Uterus (tissue), 4 donors: ENCODE data around the gene PNPLA4. TPM values are rescaled to one million over a fixed set of nuclear protein-coding genes. Genes with fewer than 3 reads are reported as not detected.
A peak's percentile ranks its signal among the peaks of the same experiment; 100 is the strongest.

Source experiments
- DNase-seq, 2 donors: peaks; one replicate each; pipeline ENCODE4 v3.0.0-alpha.2; 2019 to 2020
- H3K27ac ChIP-seq, 2 donors: fragments of 200-600 bp; sonication (generic); 1 replicate in 1 of 2; 2 replicates in 1 of 2; pipeline ENCODE4 v1.5.1; 2016 to 2018
- H3K27me3 ChIP-seq, 2 donors: fragments of 200-600 bp; sonication (generic); one replicate each; pipeline ENCODE4 v1.5.1; 2018 to 2019; ENCODE audit warnings: control low read depth in 1 of 2
- H3K36me3 ChIP-seq, 2 donors: fragments of 200-600 bp; sonication (generic); one replicate each; pipeline ENCODE4 v1.5.1; 2019; ENCODE audit warnings: control low read depth in 1 of 2
- H3K4me1 ChIP-seq, 2 donors: fragments of 200-600 bp; sonication (generic); one replicate each; pipeline ENCODE4 v1.5.1; 2018 to 2019; ENCODE audit warnings: control low read depth in 1 of 2
- H3K4me3 ChIP-seq, 2 donors: fragments of 200-600 bp; sonication (generic); 1 replicate in 1 of 2; 2 replicates in 1 of 2; pipeline ENCODE4 v1.5.1; 2018 to 2019; ENCODE audit warnings: mild to moderate bottlenecking in 1 of 2
- H3K9me3 ChIP-seq, 2 donors: fragments of 200-600 bp; sonication (generic); one replicate each; pipeline ENCODE4 v1.5.1; 2019; ENCODE audit warnings: control low read depth in 1 of 2
- POLR2A ChIP-seq, 2 donors: fragments of 450-650 bp; IDR thresholded peaks; one replicate each; pipeline ENCODE4 v1.6.1; 2016; ENCODE audit warnings: antibody characterized with exemption in 2 of 2, mild to moderate bottlenecking in 1 of 2, moderate library complexity in 1 of 2
- intact Hi-C: fragments of 100-400 bp; cut with DNase I; formaldehyde crosslinking; loops from one replicate; pipeline ENCODE4 v1.15.1; 2023; ENCODE audit warnings: low total_unique reads
- total RNA-seq, 4 donors: library from RNA; depleted of rRNA in 3 of 4; stranded (reverse); fragments of >200 nt in 3 of 4; gene quantifications; one replicate each; pipeline versions ENCODE4 v1.1.0 to v1.2.4, GENCODE V29; 2014 to 2023
- TF ChIP-seq, protein P1 (sequence below), 4 experiments: fragments of 200-600 bp in 2 of 4; fragments of 450-650 bp in 2 of 4; sonication (generic) in 2 of 4; IDR thresholded peaks; one replicate each; pipeline ENCODE4 v1.5.1; 2016 to 2019; ENCODE audit warnings: antibody characterized with exemption in 4 of 4, mild to moderate bottlenecking in 2 of 4, moderate library complexity in 1 of 4
- donor health status: DM: yes; HTN: yes; CAD: no.

Gene PNPLA4
- total RNA-seq = 10 to 100 TPM in 3 of 4 donors, 1 to 10 TPM in 1; 1.8 to 17.4 (median 11.3) TPM

DNA sequence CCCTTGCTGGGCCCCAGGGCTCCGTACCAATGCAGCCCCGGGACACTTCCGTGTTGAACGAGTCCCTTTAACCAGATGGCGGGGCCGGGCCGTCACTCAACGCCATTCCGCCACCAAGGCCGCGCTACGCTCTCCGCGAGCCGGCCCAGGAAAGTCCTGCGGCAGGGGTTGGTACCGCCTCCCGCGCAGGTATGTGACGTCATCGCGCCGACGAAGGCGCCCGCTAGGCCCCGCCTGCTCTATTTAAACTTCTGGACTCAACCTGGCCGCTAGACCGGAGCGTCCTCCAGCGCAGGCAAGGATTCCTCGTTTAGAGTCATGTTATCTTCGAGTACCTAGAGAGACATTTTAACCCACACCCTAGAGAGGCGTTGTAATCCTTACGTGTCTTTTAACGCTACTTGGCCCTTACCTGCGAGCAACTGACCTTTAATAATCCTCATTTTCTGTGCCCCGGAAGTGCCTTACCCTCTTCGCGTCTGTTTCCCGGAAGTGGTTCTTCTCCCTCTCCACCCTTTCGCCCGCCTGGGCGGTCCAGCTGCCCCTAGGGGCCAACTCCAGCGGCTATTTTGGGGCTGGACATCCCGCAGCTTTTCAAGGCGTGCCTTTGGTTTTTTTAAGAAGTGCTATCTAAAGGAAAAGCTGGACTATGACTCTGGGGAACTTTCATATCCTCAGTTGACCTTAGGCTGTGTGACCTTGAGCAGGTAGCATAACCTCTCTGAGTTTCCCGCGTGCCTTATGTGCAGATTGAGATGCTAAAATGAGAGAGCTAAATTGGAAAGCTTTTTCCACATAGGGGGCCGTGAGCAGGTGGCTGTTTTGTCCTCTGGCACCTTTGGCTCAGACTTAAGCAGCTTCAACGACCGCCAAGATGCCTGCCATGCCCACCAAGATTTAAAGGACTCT is at the start of gene PNPLA4:
Gene PNPLA4, minus strand, starts transcription at position 155 of the 909 bp plus-strand sequence. CDS start 1,294 bp downstream, outside the sequence.
- intact Hi-C loops = no loop called here
- peak within 1 kb of the TSS; percentile 16 to 29 for H3K27ac ChIP-seq
- no peaks in the 10 kb centered on the region for H3K27me3 ChIP-seq
- no peaks in the 10 kb centered on the region for H3K9me3 ChIP-seq
- peaks cover 0 to 3% of the 10 kb centered on the region in 2 donors for H3K4me1 ChIP-seq
- DNase-seq = peak; percentile 66 to 71
- peak within 1 kb of the TSS; percentile 45 to 57 for H3K4me3 ChIP-seq
- TF ChIP-seq, protein P1, sequence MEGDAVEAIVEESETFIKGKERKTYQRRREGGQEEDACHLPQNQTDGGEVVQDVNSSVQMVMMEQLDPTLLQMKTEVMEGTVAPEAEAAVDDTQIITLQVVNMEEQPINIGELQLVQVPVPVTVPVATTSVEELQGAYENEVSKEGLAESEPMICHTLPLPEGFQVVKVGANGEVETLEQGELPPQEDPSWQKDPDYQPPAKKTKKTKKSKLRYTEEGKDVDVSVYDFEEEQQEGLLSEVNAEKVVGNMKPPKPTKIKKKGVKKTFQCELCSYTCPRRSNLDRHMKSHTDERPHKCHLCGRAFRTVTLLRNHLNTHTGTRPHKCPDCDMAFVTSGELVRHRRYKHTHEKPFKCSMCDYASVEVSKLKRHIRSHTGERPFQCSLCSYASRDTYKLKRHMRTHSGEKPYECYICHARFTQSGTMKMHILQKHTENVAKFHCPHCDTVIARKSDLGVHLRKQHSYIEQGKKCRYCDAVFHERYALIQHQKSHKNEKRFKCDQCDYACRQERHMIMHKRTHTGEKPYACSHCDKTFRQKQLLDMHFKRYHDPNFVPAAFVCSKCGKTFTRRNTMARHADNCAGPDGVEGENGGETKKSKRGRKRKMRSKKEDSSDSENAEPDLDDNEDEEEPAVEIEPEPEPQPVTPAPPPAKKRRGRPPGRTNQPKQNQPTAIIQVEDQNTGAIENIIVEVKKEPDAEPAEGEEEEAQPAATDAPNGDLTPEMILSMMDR (IDR thresholded peaks at IDR 0.05) = peak in 2 of 4 experiments; percentile 8 to 21
- TF ChIP-seq POLR2A (IDR thresholded peaks at IDR 0.05) = peak in 1 of 2 donors; percentile 33
- no peaks in the 10 kb centered on the region for H3K36me3 ChIP-seq

DNA sequence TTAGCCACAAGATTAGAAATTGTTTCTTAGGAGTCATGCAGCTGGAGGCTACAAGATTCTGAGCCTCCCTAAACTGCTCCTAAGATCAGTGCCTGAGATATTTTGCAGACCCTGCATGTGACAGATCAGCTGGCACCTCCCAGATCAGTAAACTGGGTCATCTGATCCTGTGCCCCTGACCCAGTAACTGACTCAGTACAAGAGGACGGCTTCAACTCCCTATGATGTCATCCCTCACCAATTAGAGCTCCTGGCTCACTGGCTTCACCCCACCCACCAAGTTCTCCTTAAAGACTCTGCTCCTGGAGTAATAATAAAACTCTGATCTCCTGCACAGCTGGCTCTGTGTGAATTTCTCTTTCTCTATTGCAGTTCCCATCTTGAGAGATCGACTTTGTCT is 45.4 kb upstream of the PNPLA4 start:
- H3K9me3 ChIP-seq = no peaks in the 10 kb centered on the region
- no peaks in the 10 kb centered on the region for H3K27me3 ChIP-seq
- H3K36me3 ChIP-seq = no peaks in the 10 kb centered on the region
- no peak for DNase-seq
- TF ChIP-seq, protein P1 (IDR thresholded peaks at IDR 0.05) = no peak
- no peak for TF ChIP-seq POLR2A (IDR thresholded peaks at IDR 0.05)
- H3K27ac ChIP-seq = no peak overlapping the region
- intact Hi-C loops = no loop called here
- H3K4me1 ChIP-seq = no peaks in the 10 kb centered on the region
- no peak overlapping the region for H3K4me3 ChIP-seq

DNA sequence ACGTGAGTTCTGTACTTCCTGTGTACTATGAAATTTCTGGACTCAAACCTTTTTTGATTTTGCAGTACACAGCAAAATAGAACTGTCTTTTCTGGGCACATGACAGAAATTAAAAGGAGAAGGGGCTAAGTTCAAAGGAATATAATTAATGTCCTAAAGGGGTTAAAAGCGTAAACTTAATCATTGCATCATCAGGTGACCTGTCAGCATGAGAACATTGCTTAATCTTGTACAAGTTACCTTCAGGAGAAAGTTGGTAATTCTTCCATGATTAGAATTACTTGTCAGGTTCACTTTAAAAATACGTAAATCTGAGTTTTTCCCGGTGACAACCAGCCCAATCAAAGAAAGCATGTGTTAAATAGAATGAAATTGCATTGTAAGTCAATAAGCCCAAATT is 43.2 kb upstream of the PNPLA4 start:
- TF ChIP-seq, protein P1 (IDR thresholded peaks at IDR 0.05) = no peak
- TF ChIP-seq POLR2A (IDR thresholded peaks at IDR 0.05) = no peak
- Histone ChIP-seq H3K36me3 (no peaks in the 10 kb centered on the region), H3K4me3 (no peak overlapping the region), H3K9me3 (no peaks in the 10 kb centered on the region), H3K27ac (no peak overlapping the region), H3K4me1 (no peaks in the 10 kb centered on the region), H3K27me3 (no peaks in the 10 kb centered on the region)
- intact Hi-C loops = no loop called here
- no peak for DNase-seq

DNA sequence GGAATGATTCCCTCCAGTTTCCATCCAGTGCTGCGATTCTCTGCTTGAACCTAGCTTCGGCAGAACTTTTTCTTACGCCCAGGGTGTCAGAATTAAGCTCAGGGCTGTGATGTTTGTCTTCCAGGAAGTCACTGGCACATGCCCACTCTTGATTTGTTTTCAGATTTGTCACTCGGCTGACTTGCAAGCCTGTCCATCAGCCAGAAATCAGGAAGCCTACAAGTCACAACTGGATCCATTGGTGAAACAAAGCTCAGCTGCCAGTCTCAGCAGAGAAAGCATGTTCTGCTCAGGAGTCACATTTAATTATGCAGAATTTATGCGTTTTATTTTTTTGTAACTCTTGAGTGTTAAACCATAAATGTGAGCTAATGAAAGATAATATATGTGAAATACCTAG is 38.2 kb upstream of the PNPLA4 start:
- Histone ChIP-seq H3K9me3 (no peaks in the 10 kb centered on the region), H3K36me3 (no peaks in the 10 kb centered on the region), H3K4me1 (no peaks in the 10 kb centered on the region), H3K4me3 (no peak overlapping the region), H3K27ac (no peak overlapping the region), H3K27me3 (no peaks in the 10 kb centered on the region)
- no peak for TF ChIP-seq POLR2A (IDR thresholded peaks at IDR 0.05)
- TF ChIP-seq, protein P1 (IDR thresholded peaks at IDR 0.05) = no peak
- intact Hi-C loops = no loop called here
- no peak for DNase-seq

GRCh38 chrX:7960246-7960645 is 33.0 kb upstream of the PNPLA4 start:
- no peaks in the 10 kb centered on the region for H3K4me1 ChIP-seq
- H3K36me3 ChIP-seq = no peaks in the 10 kb centered on the region
- intact Hi-C loops = no loop called here
- H3K27ac ChIP-seq = no peak overlapping the region
- H3K27me3 ChIP-seq = no peaks in the 10 kb centered on the region
- TF ChIP-seq, protein P1 (IDR thresholded peaks at IDR 0.05) = no peak
- no peak for TF ChIP-seq POLR2A (IDR thresholded peaks at IDR 0.05)
- no peak for DNase-seq
- H3K4me3 ChIP-seq = no peak overlapping the region
- H3K9me3 ChIP-seq = no peaks in the 10 kb centered on the region
